C4-2B (cell line): ENCODE results near the gene KCNN4.

Experiments
- ZFX ChIP-seq: fragments of 450-650 bp; IDR thresholded peaks from 2 replicates; pipeline ENCODE4 v1.6.1; 2017
- TF ChIP-seq, protein P1 (sequence below): fragments of 450-650 bp; conservative IDR thresholded peaks from 2 replicates; pipeline ENCODE4 v1.5.1; 2017; ENCODE audit warnings: mild to moderate bottlenecking

DNA sequence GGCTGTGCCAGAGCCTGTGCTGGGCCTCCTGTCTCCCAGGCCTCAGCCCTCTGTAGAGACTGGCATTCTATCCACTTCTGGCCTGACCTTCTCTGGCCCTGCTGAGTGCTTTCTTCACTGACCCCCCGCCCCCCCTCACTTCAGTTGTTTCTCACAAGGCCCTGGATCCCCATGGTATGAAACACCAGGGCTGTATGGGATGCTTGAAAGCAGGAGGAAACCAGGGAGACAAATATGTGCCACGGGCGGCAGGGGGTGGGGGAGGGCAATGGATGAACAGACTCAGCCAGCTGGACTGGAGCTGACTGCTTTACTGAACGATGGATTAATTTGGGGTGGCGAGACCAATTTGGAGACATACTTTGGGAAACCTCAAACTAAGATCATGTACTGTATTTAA lies 50.9 kb downstream of the KCNN4 start:
- TF ChIP-seq, protein P1, sequence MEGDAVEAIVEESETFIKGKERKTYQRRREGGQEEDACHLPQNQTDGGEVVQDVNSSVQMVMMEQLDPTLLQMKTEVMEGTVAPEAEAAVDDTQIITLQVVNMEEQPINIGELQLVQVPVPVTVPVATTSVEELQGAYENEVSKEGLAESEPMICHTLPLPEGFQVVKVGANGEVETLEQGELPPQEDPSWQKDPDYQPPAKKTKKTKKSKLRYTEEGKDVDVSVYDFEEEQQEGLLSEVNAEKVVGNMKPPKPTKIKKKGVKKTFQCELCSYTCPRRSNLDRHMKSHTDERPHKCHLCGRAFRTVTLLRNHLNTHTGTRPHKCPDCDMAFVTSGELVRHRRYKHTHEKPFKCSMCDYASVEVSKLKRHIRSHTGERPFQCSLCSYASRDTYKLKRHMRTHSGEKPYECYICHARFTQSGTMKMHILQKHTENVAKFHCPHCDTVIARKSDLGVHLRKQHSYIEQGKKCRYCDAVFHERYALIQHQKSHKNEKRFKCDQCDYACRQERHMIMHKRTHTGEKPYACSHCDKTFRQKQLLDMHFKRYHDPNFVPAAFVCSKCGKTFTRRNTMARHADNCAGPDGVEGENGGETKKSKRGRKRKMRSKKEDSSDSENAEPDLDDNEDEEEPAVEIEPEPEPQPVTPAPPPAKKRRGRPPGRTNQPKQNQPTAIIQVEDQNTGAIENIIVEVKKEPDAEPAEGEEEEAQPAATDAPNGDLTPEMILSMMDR = no peak
- TF ChIP-seq ZFX = no peak
